ENCODE results near the gene CEACAM19.
"Not testable (repeated sequence)": the region's sequence is repeated elsewhere in the genome, so short reads cannot be mapped to it uniquely, and the experiment has no call there.

The CEACAM19 gene

DNA sequence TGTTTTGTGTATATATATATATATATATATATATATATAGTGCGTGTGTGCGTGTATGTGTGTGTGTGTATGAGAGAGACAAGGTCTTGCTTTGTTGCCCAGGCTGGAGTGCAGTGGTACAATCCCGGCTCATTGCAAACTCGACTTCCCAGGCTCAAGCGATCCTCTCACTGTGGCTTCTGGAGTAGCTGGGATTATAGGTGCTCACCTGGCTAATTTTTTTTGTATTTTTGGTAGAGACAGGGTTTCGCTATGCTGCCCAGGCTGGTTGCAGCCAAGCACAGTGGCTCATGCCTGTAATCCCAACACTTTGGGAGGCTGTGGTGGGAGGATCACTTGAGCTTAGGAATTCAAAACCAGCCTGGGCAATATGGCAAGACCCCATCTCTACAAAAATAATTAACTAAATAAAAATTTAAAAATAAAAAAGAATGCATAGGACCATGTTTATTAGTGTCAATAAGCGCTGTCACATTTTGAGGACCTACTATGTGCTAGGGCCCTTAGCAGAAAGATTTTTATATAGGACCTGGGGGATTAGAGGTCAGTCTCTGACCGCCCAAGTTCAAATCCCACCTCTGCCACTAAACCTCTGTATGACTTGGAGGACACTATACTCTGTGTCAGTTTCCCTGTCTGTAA, 25.8 kb upstream of the CEACAM19 start:
- no peak for DNase-seq (ENCODE audit: low spot score)

DNA sequence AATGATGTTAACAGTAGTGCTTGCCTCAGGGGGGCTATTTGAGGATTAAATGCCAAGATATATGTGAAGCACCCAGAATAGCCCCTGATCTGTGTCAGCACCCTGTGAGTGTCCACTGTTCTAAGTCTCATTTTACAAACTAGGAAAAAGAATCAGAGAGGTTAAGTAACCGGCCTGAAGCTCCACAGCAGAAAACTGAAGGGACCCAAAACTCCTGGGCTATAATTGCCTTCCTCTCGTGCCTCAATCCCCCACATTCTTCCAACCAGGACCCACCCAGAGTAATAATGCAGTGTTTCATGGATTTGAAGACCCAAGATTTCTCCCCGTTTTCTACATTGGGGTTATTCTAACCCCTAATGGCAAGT, 25.2 kb upstream of the CEACAM19 start:
- DNase-seq (ENCODE audit: low spot score) = no peak

DNA sequence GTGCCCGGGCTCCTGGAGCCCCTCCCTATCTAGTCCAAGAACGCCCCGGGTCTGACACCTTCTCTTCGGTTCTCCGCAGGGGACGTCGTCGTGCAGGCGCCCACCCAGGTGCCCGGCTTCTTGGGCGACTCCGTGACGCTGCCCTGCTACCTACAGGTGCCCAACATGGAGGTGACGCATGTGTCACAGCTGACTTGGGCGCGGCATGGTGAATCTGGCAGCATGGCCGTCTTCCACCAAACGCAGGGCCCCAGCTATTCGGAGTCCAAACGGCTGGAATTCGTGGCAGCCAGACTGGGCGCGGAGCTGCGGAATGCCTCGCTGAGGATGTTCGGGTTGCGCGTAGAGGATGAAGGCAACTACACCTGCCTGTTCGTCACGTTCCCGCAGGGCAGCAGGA, 24.1 kb upstream of the CEACAM19 start:
- no peak for DNase-seq (ENCODE audit: low spot score)

DNA sequence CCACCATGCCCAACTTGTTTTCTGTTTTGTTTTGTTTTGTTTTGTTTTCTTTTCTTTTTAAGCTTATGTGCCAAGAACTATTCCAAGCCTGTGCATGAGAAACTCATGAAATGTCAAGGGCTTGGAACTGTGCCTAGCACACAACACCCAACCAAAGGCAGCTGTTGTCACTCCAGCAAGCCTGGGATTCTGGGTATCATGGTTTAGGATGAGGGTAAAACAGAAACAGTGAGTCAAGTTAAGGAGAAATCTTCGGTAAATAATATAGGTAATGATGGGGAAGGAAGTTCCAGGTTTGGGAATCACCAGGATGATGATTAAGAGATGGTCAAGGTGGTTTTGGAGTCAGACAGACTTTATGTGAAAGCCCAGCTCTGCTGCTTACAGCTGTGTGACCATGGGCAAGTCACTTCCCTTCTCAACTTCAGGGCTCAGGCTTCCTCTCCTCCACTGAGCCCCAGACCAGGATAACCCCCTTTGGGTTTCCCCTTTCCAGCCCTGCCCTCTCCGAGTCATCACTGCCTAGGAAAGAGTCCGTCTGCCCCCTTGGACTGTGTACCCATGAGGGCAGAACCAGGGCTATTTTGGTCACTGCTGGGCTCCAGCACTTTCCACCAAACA, 22.5 kb upstream of the CEACAM19 start:
- no peak for DNase-seq (ENCODE audit: low spot score)

DNA sequence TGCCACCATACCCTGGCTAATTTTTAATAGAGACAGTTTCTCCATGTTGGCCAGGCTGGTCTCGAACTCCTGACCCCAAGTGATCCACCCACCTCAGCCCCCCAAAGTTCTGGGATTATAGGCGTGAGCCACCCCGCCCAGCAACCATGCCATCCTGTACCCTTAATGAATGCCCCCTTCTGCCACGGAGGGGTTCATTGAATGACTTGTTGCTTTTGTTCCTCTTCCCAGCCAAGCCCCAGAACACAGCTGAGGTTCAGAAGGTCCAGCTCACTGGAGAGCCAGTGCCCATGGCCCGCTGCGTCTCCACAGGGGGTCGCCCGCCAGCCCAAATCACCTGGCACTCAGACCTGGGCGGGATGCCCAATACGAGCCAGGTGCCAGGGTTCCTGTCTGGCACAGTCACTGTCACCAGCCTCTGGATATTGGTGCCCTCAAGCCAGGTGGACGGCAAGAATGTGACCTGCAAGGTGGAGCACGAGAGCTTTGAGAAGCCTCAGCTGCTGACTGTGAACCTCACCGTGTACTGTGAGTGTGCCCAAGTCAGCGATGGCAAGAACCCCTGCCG, 21.6 kb upstream of the CEACAM19 start:
- no peak for DNase-seq (ENCODE audit: low spot score)

DNA sequence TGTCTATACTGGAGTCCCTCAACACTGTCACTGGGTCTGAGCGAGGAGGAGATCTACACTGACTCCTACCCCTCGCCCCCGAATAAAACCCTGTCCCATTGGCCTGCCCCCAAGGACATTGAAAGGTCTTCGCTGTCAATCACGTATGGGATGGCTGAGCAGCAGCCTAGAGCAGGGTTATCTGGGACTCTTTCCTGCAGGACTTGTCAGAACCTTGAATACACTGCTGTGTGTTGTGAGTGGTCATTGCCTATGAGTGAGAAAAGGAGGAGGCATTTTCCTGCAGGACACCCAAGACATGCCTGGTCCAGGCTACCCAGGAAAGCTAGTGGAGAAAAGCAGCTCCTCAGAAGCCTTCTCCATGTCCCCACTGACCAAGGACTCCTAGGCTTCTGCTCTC, 17.9 kb upstream of the CEACAM19 start:
- DNase-seq (ENCODE audit: low spot score) = no peak

DNA sequence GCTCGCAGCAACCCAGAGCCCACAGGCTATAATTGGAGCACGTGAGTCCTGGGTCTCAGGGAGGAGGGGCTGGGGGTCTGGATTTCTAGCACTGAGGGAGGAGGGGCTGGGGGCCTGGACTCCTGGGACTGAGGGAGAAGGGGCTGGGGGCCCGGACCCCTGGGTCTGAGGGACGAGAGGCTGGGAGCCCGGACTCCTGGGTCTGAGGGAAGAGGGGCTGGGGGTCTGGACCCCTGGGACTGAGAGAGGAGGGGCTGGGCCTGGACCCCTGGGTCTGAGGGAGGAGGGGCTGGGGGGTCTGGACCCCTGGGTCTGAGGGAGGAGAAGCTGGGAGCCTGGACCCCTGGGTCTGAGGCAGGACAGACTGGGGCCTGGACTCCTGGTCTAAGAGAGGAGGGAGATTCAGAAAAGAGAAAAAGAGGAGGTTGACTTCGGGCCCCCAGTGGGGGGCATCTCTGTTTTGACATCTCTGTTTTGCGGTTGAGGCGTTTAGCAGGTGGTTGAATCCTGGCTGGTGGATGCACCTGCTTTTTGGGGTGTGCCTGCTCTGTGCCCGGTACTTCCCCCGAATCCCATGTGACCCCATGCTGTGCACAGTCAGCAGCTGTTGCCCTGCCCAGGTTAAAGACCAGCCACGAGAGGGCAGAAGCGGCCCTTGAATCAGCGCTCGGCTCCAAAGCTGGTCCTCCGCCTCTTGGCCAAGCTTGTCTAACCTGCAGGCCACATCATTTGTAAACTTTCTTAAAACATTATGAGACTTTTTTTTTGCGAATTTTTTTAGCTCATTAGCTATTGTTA, 17.1 kb upstream of the CEACAM19 start:
- no peak for DNase-seq (ENCODE audit: low spot score)

DNA sequence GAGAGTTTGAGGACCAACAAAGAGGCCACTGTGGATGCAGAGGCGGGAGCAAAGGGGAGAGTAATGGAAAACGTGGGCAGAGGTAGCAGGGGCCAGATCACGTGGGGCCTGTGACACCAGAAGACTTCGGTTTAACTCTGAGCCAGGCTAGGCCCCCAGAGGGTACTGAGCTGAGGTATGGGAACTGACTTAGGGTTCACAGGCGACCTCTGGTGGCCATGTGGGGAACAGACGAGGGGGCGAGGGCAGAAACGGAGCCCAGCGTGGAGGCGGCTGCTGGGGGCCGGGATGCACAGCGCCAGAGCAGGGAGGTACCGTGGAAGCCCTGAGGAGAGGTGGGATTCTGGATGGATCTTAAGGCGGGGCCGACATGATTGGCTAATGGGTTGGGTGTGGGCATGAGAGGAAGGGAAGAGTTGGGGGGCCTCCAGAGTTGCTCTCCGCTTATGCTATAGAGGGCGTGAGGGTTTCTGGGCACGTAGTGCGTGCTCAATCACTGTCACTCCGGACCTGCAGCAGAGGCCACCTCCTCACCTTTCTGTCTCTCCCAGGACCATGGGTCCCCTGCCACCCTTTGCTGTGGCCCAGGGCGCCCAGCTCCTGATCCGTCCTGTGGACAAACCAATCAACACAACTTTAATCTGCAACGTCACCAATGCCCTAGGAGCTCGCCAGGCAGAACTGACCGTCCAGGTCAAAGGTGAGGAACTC, 13.9 kb upstream of the CEACAM19 start:
- DNase-seq (ENCODE audit: low spot score) = no peak

DNA sequence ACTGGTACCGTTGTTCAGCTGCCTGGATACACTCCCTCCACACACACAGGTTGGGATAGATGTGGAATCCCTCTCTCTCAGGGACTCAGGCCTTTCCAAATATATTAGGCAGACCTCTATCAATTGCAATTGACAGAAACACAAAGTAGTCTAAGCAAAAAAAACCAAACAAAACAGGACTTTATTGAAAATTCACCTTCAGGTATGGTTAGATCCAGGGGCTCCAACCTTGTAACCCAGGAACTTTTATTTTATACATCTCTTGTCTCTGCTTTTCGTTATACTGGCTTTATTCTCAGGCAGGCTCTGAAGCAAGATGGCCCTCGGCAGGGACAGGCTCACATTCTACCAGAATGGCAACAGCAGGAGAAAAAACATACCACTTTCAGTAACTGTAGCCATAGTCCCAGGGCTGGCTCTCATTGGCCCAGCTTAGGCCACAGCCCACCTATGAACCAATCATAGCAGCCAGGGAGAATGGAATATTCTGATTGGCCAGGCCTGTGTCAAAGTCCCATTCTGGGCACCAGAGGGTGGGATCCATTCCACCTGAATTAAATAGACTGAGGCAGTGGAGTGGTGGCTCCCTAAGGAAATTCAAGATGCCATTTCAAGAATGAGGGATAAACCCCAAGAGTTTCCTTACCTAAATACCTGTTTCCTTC, 13.1 kb upstream of the CEACAM19 start:
- no peak for DNase-seq (ENCODE audit: low spot score)

DNA sequence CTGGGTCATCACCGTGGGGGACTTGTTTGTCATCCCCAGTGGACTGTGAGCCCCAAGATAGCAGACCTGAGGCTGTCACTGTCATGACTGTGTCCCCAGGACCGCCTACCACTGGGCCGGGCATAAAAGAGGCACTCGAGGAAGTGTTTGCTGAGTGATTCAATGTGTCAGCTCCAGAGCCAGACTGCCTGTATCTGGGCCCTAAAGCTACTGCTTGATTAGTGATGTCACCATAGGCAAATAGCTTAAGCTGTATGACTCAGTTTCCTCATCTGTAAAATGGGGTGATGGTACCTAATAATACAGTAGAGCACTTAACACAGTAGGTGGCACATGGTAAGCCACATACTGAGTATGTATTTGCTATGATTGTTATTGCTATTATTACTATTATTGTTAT, 11.2 kb upstream of the CEACAM19 start:
- DNase-seq (ENCODE audit: low spot score) = no peak

DNA sequence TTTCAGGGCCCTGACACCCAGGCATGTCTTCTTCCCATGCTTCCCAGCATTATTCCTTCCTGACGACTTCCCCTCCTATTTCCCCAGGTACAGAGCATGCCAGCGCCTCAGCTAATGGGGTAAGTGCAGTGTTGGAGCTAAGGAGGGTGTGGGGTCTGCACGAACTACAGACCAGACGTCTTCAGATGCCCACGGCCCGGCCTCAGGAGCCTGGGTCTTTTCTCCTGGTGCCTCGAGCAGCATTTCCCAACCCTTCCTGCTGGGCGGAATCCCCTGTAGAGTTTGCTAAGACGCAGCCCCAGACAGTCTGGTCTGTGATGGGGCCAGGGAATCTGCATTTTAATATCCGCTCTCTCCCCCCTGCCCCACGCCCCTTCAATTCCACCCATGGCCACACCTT, 10.1 kb upstream of the CEACAM19 start:
- DNase-seq (ENCODE audit: low spot score) = no peak

DNA sequence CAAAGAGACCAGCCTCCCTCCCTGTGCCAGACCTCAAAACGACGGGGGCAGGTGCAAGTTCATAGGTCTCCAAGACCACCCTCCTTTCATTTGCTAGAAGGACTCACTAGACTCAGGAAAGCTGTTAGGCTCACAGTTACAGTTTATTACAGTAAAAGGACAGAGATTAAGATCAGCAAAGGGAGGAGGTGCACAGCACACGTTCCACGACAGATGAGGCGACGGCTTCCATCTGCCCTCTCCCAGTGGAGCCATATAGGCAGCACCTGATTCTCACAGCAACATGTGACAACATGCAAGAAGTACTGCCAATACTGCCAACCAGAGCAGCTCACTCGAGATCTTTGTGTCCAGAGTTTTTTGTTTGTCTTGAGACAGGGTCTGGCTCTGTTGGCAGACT, 9.4 kb upstream of the CEACAM19 start:
- DNase-seq (ENCODE audit: low spot score) = no peak

DNA sequence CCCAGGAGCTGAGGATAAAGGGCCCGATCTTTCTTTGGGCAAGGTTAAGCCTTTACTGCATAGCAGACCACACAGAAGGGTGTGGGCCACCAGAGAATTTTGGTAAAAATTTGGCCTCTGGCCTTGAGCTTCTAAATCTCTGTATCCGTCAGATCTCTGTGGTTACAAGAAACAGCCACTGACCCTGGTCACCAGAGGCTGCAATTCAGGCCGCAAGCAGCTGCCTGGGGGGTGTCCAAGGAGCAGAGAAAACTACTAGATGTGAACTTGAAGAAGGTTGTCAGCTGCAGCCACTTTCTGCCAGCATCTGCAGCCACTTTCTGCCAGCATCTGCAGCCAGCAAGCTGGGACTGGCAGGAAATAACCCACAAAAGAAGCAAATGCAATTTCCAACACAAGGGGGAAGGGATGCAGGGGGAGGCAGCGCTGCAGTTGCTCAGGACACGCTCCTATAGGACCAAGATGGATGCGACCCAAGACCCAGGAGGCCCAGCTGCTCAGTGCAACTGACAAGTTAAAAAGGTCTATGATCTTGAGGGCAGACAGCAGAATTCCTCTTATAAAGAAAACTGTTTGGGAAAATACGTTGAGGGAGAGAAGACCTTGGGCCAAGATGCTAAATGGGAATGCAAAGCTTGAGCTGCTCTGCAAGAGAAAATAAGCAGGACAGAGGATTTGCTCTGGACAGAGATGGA, 8.4 kb upstream of the CEACAM19 start:
- DNase-seq (ENCODE audit: low spot score) = no peak

DNA sequence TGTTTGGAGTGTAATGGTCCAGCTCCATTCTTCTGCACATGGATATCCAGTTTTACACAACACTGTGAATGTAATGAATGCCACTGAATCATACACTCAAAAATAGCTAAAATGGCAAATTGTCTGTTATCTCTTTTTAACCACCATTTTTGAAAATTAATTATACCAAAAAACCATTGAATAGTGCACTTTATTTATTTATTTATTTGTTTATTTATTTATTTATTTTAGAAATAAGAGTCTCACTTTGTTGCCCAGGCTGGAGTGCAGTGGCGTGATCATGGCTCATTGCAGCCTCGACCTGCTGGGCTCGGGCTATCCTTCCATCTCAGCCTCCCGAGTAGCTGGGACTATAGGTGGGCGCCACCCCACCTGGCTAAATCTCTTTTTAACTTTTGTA, 7.3 kb upstream of the CEACAM19 start:
- DNase-seq (ENCODE audit: low spot score) = no peak

DNA sequence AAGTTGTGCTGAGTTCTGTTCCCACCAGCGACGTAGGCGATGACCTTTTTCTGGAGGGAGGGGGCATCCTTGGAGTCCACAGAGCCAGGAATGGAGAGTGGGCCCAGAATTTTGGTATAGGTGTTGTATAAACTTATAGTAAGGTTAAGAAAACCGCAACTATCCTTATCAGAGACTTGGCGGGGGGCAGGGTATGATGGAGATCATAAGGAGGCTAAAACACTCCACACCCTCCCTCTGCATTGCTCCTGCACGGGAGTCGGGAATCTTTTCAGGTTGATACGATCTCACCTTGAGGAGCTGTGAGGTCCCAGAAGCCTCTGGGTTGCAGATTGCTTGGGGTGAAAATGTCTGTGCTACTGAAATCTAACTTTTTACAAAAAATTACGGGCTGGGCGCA, 6.3 kb upstream of the CEACAM19 start:
- DNase-seq (ENCODE audit: low spot score) = no peak

DNA sequence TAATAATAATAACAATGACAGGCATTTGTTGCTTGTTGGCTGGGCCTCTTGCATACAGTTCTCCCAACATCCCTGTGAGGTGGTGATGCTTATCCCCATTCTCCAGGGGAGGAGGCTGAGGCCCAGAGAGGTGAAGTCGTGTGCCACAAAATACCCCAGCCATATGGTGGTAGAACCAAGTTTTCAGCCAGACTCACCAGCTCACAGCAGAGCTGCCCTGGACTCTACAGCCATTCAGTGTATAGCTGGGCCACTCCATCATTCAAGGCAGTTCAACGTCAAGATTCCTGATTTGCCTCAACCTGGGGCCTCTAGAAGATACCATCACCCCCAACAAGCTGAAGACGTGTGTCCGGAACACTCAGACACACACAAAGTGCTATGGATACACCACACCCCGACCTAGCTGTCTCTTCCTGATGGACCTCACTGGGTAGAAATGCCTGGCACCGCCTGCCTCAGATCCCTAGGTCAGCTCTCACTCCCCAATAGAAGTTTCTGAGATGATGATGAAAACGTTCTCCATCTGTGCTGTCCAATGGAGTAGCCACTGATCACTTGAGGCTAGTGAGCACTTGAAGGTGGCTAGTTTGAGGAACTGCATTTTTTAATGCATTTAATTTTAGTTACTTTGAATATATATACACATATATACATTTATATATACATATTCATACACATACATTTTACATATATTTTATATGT, 4.3 kb upstream of the CEACAM19 start:
- DNase-seq (ENCODE audit: low spot score) = no peak

DNA sequence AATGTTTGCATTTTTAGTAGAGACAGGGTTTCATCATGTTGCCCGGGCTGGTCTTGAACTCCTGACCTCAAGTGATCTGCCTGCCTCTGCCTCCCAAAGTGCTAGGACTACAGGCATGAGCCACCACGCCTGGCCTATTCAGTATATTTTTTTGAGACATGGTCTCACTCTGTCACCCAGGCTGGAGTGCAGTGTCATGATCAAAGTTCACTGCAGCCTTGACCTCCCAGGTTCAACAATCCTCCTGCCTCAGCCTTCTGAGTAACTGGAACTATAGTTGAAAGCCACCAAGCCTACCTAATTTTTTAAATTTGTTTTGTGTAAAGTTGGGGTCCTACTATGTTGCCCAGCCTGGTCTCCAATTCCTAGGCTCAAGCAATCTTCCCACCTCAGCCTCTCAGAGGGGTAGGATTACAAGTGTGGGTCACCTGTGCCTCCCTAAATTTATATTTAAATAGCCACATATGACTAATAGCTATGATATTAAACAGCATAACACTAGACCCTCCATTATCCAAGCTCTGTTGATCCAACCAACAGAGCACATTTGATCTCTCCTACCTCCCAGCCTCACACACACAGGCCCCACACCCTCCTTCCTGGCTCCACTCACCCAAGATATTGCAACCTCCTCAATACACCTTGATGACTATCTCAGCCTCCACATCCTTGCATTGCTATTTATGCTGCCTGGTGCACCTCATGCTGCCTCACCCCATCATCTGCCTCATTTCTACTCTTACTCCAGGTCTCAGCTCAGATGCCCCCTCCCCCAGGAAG, 2.1 kb upstream of the CEACAM19 start:
- no peak for DNase-seq (ENCODE audit: low spot score)

DNA sequence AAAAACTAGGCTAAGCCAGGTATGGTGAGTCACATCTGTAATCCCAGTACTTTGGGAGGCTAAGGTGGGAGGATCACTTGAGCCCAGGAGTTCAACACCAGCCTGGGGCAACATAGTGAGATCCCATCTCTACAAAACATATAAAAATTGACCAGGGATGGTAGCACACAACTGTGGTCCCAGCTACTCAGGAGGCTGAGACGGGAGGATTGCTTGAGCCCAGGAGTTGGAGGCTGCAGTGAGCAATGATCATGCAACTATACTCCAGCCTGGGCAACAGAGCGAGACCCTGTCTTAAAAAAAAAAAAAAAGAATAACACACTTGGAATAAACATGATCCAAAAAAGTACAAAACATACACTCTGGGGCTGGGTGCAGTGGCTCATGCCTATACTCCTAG, 1.3 kb upstream of the CEACAM19 start:
- DNase-seq (ENCODE audit: low spot score) = not testable (repeated sequence)

DNA sequence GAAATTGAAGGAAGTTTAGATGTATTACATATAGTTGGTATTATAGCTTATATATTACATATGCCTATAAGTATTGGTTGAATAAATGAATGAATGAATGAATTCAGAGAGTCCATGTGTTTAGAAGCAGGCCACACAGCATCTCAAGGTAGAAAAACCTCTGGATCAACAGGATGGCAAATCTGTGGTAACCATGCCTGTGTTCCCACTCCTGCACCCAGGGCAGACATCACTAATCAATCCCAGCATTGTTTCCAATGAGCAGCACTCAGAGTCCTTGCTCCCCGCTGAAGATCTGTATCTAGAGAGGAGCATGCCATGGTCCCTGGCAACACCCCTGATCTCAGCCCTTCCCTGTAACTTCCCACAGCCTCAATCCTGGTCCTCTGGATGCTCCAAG, 944 bp downstream of the CEACAM19 start:
- DNase-seq (ENCODE audit: low spot score) = no peak

DNA sequence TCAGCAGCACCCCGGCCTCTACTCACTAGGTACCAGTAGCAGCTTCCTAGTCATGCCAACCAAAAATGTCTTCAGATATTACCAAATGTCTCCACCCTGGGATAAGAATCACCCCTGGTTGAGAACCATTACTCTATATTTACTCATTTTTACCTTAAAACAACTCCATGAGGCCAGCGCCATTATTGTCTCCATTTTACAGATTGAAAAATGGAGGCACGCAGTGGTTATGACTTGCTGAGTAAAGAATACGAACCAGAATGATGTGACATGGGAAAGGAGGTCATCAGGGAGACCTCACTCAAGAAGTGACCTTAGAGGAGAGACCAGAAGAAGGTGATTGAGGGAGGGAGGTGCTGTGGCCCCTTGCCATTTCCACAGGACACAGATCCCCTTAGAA, 2.2 kb downstream of the CEACAM19 start:
- DNase-seq (ENCODE audit: low spot score) = no peak

Measured in putamen (tissue), 1 donor.